Measurements from ENCODE around the gene TERT.

DNA sequence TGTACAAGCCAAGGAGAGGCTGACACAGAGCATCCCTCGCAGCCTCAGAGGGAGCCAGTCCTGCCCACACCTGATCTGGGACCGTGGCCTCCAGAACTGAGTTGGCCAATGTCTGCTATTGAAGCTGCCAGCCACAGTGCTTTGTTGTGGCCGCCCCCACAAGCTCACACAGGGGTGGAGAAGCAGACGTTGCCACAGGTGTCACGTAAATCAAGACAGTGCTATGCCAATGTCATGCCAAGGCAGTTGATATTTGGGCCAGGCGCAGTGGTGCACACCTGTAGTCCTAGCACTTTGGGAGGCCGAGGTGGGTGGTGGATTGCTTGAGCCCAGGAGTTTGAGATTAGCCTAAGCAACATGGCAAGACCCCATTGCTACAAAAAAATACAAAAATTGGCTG is 17.3 kb upstream of the TERT start:
- TF ChIP-seq, protein P1, sequence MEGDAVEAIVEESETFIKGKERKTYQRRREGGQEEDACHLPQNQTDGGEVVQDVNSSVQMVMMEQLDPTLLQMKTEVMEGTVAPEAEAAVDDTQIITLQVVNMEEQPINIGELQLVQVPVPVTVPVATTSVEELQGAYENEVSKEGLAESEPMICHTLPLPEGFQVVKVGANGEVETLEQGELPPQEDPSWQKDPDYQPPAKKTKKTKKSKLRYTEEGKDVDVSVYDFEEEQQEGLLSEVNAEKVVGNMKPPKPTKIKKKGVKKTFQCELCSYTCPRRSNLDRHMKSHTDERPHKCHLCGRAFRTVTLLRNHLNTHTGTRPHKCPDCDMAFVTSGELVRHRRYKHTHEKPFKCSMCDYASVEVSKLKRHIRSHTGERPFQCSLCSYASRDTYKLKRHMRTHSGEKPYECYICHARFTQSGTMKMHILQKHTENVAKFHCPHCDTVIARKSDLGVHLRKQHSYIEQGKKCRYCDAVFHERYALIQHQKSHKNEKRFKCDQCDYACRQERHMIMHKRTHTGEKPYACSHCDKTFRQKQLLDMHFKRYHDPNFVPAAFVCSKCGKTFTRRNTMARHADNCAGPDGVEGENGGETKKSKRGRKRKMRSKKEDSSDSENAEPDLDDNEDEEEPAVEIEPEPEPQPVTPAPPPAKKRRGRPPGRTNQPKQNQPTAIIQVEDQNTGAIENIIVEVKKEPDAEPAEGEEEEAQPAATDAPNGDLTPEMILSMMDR (IDR thresholded peaks at IDR 0.05; ENCODE audit: insufficient read depth, low read length, poor library complexity, severe bottlenecking): no peak
- no peak for TF ChIP-seq EZH2phosphoT487 (conservative IDR thresholded peaks at IDR 0.05; ENCODE audit: low read length)
